ENCODE data around the gene SPDYA. TPM values are rescaled to one million over a fixed set of nuclear protein-coding genes. Genes with fewer than 3 reads are reported as not detected.
A peak's percentile ranks its signal among the peaks of the same experiment; 100 is the strongest.

Gene SPDYA
- total RNA-seq, 4 donors from 2014 or later = 1.00 to 1.8 (median 1.4) TPM; not detected in 1

- no peak for DNase-seq
- in situ Hi-C loops (cut with MboI; ENCODE audit: low pct_ligation_motif_present in 1 of 4, low pct_unique_long_range_greater_than_20kb in 1 of 4, low sequenced_read_pairs in 3 of 4) (no loop called here), intact Hi-C loops (cut with DNase I; ENCODE audit: low total_unique reads) (no loop called here)
- H3K4me3 ChIP-seq = no peak overlapping the region
- H3K27me3 ChIP-seq = no peaks in the 10 kb centered on the region
- H3K4me1 ChIP-seq = peaks cover 0 to 44% (median 20%) of the 10 kb centered on the region in 4 donors
- no peak overlapping the region for H3K27ac ChIP-seq
- TF ChIP-seq POLR2AphosphoS5 (IDR thresholded peaks at IDR 0.05) (no peak), POLR2A (IDR thresholded peaks at IDR 0.05) (no peak), EP300 (IDR thresholded peaks at IDR 0.05; ENCODE audit: low read depth) (no peak)
- TF ChIP-seq, protein P1, sequence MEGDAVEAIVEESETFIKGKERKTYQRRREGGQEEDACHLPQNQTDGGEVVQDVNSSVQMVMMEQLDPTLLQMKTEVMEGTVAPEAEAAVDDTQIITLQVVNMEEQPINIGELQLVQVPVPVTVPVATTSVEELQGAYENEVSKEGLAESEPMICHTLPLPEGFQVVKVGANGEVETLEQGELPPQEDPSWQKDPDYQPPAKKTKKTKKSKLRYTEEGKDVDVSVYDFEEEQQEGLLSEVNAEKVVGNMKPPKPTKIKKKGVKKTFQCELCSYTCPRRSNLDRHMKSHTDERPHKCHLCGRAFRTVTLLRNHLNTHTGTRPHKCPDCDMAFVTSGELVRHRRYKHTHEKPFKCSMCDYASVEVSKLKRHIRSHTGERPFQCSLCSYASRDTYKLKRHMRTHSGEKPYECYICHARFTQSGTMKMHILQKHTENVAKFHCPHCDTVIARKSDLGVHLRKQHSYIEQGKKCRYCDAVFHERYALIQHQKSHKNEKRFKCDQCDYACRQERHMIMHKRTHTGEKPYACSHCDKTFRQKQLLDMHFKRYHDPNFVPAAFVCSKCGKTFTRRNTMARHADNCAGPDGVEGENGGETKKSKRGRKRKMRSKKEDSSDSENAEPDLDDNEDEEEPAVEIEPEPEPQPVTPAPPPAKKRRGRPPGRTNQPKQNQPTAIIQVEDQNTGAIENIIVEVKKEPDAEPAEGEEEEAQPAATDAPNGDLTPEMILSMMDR (IDR thresholded peaks at IDR 0.05) = no peak
- 69 to 87% methylated on average over 4 to 6 of the region's 6 CpGs for WGBS, 2 donors (ENCODE audit: low coverage in 1 of 2)
- no peaks in the 10 kb centered on the region for H3K9me3 ChIP-seq
- H3K36me3 ChIP-seq = peaks cover 0 to 30% (median 13%) of the 10 kb centered on the region in 4 donors
Observed at GRCh38 chr2:28776471-28776870, 34.2 kb upstream of the SPDYA start.

- in situ Hi-C loops (cut with MboI; ENCODE audit: low pct_ligation_motif_present in 1 of 4, low pct_unique_long_range_greater_than_20kb in 1 of 4, low sequenced_read_pairs in 3 of 4) = no loop called here
- DNase-seq = no peak
- H3K27ac ChIP-seq = peak overlapping the region in 1 of 4 donors; percentile 23
- 91 to 94% methylated on average over 3 to 5 of the region's 5 CpGs for WGBS, 2 donors (ENCODE audit: low coverage in 1 of 2)
- H3K4me1 ChIP-seq = peaks cover 0 to 28% (median 14%) of the 10 kb centered on the region in 4 donors
- H3K9me3 ChIP-seq = no peaks in the 10 kb centered on the region
- H3K27me3 ChIP-seq = no peaks in the 10 kb centered on the region
- no peak for TF ChIP-seq POLR2A (IDR thresholded peaks at IDR 0.05)
- TF ChIP-seq, protein P1 (IDR thresholded peaks at IDR 0.05) = no peak
- no peak for TF ChIP-seq POLR2AphosphoS5 (IDR thresholded peaks at IDR 0.05)
- TF ChIP-seq EP300 (IDR thresholded peaks at IDR 0.05; ENCODE audit: low read depth) = no peak
- H3K36me3 ChIP-seq = peaks cover 0 to 48% (median 23%) of the 10 kb centered on the region in 4 donors
- H3K4me3 ChIP-seq = no peak overlapping the region
- intact Hi-C loops (cut with DNase I; ENCODE audit: low total_unique reads) = no loop called here
Observed at GRCh38 chr2:28778392-28778791, 32.2 kb upstream of the SPDYA start.

- H3K9me3 ChIP-seq = no peaks in the 10 kb centered on the region
- H3K4me3 ChIP-seq = no peak overlapping the region
- H3K4me1 ChIP-seq = peaks cover 0 to 22% (median 12%) of the 10 kb centered on the region in 4 donors
- DNase-seq = no peak
- TF ChIP-seq POLR2A (IDR thresholded peaks at IDR 0.05) (no peak), POLR2AphosphoS5 (IDR thresholded peaks at IDR 0.05) (peak in 1 of 3 donors; percentile 4), EP300 (IDR thresholded peaks at IDR 0.05; ENCODE audit: low read depth) (no peak)
- TF ChIP-seq, protein P1 (IDR thresholded peaks at IDR 0.05) = no peak
- in situ Hi-C loops (cut with MboI; ENCODE audit: low pct_ligation_motif_present in 1 of 4, low pct_unique_long_range_greater_than_20kb in 1 of 4, low sequenced_read_pairs in 3 of 4) = no loop called here
- H3K36me3 ChIP-seq = peaks cover 0 to 54% (median 25%) of the 10 kb centered on the region in 4 donors
- H3K27me3 ChIP-seq = no peaks in the 10 kb centered on the region
- peak overlapping the region in 1 of 4 donors; percentile 23 for H3K27ac ChIP-seq
- 86 to 96% methylated on average over 2 of the region's 2 CpGs for WGBS, 2 donors (ENCODE audit: low coverage in 1 of 2)
- intact Hi-C loops (cut with DNase I; ENCODE audit: low total_unique reads) = no loop called here
Observed at GRCh38 chr2:28779001-28779400, 31.6 kb upstream of the SPDYA start.

- in situ Hi-C loops (cut with MboI; ENCODE audit: low pct_ligation_motif_present in 1 of 4, low pct_unique_long_range_greater_than_20kb in 1 of 4, low sequenced_read_pairs in 3 of 4) = no loop called here
- TF ChIP-seq POLR2A (IDR thresholded peaks at IDR 0.05) = no peak
- TF ChIP-seq POLR2AphosphoS5 (IDR thresholded peaks at IDR 0.05) = no peak
- TF ChIP-seq, protein P1 (IDR thresholded peaks at IDR 0.05) = no peak
- TF ChIP-seq EP300 (IDR thresholded peaks at IDR 0.05; ENCODE audit: low read depth) = no peak
- H3K9me3 ChIP-seq = no peaks in the 10 kb centered on the region
- H3K36me3 ChIP-seq = peaks cover 0 to 65% (median 26%) of the 10 kb centered on the region in 4 donors
- H3K27ac ChIP-seq = no peak overlapping the region
- H3K4me3 ChIP-seq = no peak overlapping the region
- intact Hi-C loops (cut with DNase I; ENCODE audit: low total_unique reads) = no loop called here
- peaks cover 0 to 12% (median 6%) of the 10 kb centered on the region in 4 donors for H3K4me1 ChIP-seq
- no peaks in the 10 kb centered on the region for H3K27me3 ChIP-seq
- DNase-seq = no peak
- WGBS, 2 donors (ENCODE audit: low coverage in 1 of 2) = 79 to 80% methylated on average over 2 of the region's 2 CpGs
Observed at GRCh38 chr2:28780496-28780895, 30.1 kb upstream of the SPDYA start.
